Right lobe of liver (tissue), 6 donors: ENCODE measurements around the gene TBCD. TPM values are rescaled to one million over a fixed set of nuclear protein-coding genes. Genes with fewer than 3 reads are reported as not detected.

Experiments
- ATAC-seq, 4 donors: fragments of 200-7000 bp; cut with Tn5 transposase; one replicate each; pipeline ENCODE4 v1.9.1; 2020; ENCODE audit warnings: mild to moderate bottlenecking in 4 of 4, moderate library complexity in 4 of 4
- DNase-seq, 3 donors: peaks; one replicate each; pipeline ENCODE4 v3.0.0-alpha.2; 2020
- H3K27ac ChIP-seq, 3 donors: fragments of 200-600 bp; one replicate each; pipeline ENCODE4 v1.8.0; 2022
- H3K27me3 ChIP-seq, 2 donors: fragments of 200-600 bp; one replicate each; pipeline ENCODE4 v1.8.0; 2022
- H3K36me3 ChIP-seq, 4 donors: fragments of 200-600 bp; sonication (generic) in 1 of 4; one replicate each; pipeline versions ENCODE4 v1.5.1 to v1.8.0; 2017 to 2022; ENCODE audit warnings: control low read depth in 1 of 4
- H3K4me1 ChIP-seq, 4 donors: fragments of 200-600 bp; sonication (generic) in 1 of 4; one replicate each; pipeline versions ENCODE4 v1.5.1 to v1.8.0; 2017 to 2022; ENCODE audit warnings: control low read depth in 1 of 4
- H3K4me3 ChIP-seq, 3 donors: fragments of 200-600 bp; one replicate each; pipeline ENCODE4 v1.8.0; 2022
- H3K9me3 ChIP-seq, 4 donors: fragments of 200-600 bp; sonication (generic) in 1 of 4; one replicate each; pipeline versions ENCODE4 v1.5.1 to v1.8.0; 2017 to 2022; ENCODE audit warnings: control low read depth in 1 of 4
- POLR2A ChIP-seq: fragments of 450-650 bp; IDR thresholded peaks from one replicate; pipeline ENCODE4 v1.6.1; 2017; ENCODE audit warnings: antibody characterized with exemption, mild to moderate bottlenecking
- WGBS: methylation state at CpG from one replicate; pipeline ENCODE4 v1.1.6; 2018; ENCODE audit warnings: low coverage, low lambda C conversion rate; ENCODE audit not compliant: insufficient coverage; ENCODE audit errors: missing lambda C conversion rate; 5-methylcytosine and 5-hydroxymethylcytosine counted together
- intact Hi-C, 2 donors: fragments of 100-400 bp; cut with DNase I; formaldehyde crosslinking; loops; one replicate each; pipeline versions ENCODE4 v1.11.2 to v1.14.1; 2022
- total RNA-seq, 6 experiments: library from RNA; depleted of rRNA in 2 of 6; stranded (reverse); fragments of >200 nt in 2 of 6; fragmentation: NEBNext Ultra II Directional in 3 of 6; extraction: Animal tissue kit (Norgen Biotek cat#: 25700) in 3 of 6; gene quantifications; one replicate each; pipeline versions ENCODE4 v1.1.0 to v1.2.4, GENCODE V29; 2016 to 2023
- TF ChIP-seq, protein P1 (sequence below), 4 donors: fragments of 200-600 bp in 3 of 4; fragments of 450-650 bp in 1 of 4; IDR thresholded peaks; one replicate each; pipeline versions ENCODE4 v1.5.1 to v1.8.0; 2016 to 2022; ENCODE audit warnings: antibody characterized with exemption in 4 of 4, mild to moderate bottlenecking in 2 of 4
- donor health status: DM: no; HTN: yes; CAD: no.
- donor health status: DM: no; HTN: no; CAD: no.
- donor health status: DM: no; HTN: no; CAD: no.
- donor health status: DM: no; HTN: yes; CAD: no.
- donor health status: DM: no; HTN: yes; CAD: no.

The TBCD gene
- total RNA-seq, 6 experiments from 2014 or later, result 28.0 to 55.7 (median 41.3) TPM

DNA sequence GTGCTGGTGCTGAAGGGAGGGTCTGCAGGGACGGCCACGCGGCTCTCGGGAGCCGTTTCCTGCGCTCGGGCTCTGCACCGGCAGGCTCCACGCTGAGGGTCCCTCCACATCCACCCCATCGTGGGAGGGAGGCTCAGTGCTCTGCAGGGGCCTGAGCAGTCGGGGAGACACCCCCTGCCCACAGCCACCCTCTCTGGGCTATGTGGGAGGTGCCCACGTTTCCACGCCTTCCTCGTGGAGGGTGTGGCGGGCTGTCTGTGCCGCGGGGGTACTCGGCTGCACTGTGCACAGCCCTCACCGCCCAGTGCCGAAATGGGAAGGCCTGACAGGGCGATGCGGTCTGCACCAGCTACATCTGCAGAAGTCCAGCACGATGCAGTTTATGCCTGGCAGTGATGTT is 113.4 kb downstream of the TBCD start:
- Histone ChIP-seq H3K27me3 (no peaks in the 10 kb centered on the region), H3K27ac (no peak overlapping the region), H3K4me3 (no peak overlapping the region), H3K9me3 (no peaks in the 10 kb centered on the region), H3K36me3 (peaks cover 0 to under 1% (median 0%) of the 10 kb centered on the region in 4 donors), H3K4me1 (no peaks in the 10 kb centered on the region)
- intact Hi-C loops, result no loop called here
- ATAC-seq, result no peak
- DNase-seq, result no peak
- TF ChIP-seq POLR2A, result no peak
- TF ChIP-seq, protein P1, sequence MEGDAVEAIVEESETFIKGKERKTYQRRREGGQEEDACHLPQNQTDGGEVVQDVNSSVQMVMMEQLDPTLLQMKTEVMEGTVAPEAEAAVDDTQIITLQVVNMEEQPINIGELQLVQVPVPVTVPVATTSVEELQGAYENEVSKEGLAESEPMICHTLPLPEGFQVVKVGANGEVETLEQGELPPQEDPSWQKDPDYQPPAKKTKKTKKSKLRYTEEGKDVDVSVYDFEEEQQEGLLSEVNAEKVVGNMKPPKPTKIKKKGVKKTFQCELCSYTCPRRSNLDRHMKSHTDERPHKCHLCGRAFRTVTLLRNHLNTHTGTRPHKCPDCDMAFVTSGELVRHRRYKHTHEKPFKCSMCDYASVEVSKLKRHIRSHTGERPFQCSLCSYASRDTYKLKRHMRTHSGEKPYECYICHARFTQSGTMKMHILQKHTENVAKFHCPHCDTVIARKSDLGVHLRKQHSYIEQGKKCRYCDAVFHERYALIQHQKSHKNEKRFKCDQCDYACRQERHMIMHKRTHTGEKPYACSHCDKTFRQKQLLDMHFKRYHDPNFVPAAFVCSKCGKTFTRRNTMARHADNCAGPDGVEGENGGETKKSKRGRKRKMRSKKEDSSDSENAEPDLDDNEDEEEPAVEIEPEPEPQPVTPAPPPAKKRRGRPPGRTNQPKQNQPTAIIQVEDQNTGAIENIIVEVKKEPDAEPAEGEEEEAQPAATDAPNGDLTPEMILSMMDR (IDR thresholded peaks at IDR 0.05), result no peak
- no CpG with 5 or more reads among the region's 23 CpGs for WGBS

DNA sequence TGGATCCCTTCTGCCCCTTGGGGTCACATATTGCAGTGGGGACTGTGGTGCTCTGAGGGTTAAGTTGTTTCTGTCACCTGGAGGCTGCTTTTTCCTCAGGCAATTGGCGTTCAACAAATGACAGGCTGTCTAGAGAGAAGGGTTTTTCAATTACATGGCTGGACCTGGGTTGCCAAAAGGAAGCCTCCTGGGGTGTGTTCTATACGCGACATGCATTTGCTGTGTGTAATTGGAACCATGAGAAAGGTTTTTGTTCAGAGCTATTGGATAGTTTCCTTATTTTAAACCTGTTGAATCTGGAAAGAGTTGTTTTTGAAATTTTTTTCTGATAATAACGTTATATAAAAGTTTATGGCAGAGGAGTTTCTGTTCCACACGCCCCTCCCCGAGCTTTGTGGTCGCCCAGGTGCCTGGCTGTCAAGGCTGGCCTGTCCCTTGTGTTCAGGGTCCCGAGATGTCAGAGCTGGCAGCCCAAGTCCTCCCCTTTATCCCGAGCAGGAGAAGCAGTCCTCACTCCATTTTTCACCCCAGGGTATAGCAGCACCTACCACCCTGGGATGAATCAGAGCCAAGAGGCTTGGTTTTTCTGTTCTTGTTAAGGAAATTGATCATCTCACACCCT is 114.0 kb downstream of the TBCD start:
- no peaks in the 10 kb centered on the region for H3K4me1 ChIP-seq
- 73% methylated on average over 4 of the region's 9 CpGs for WGBS
- H3K4me3 ChIP-seq, result no peak overlapping the region
- no peaks in the 10 kb centered on the region for H3K9me3 ChIP-seq
- no peak for DNase-seq
- peaks cover 0 to 7% (median 1%) of the 10 kb centered on the region in 4 donors for H3K36me3 ChIP-seq
- no peak overlapping the region for H3K27ac ChIP-seq
- no peak for ATAC-seq
- intact Hi-C loops, result no loop called here
- H3K27me3 ChIP-seq, result no peaks in the 10 kb centered on the region
- TF ChIP-seq, protein P1 (IDR thresholded peaks at IDR 0.05), result no peak
- no peak for TF ChIP-seq POLR2A

GRCh38 chr17:82866590-82867191 is 114.8 kb downstream of the TBCD start:
- no peaks in the 10 kb centered on the region for H3K9me3 ChIP-seq
- H3K4me1 ChIP-seq, result no peaks in the 10 kb centered on the region
- no peak for DNase-seq
- peaks cover 0 to 14% (median 1%) of the 10 kb centered on the region in 4 donors for H3K36me3 ChIP-seq
- TF ChIP-seq, protein P1 (IDR thresholded peaks at IDR 0.05), result no peak
- TF ChIP-seq POLR2A, result no peak
- 100% methylated on average over 1 of the region's 11 CpGs for WGBS
- no peaks in the 10 kb centered on the region for H3K27me3 ChIP-seq
- H3K4me3 ChIP-seq, result no peak overlapping the region
- ATAC-seq, result peak in 2 of 4 donors; percentile 15 to 29
- no peak overlapping the region for H3K27ac ChIP-seq
- intact Hi-C loops, result no loop called here

GRCh38 chr17:82867763-82868325 is 116.0 kb downstream of the TBCD start:
- peak in 1 of 3 donors; percentile 41 for DNase-seq
- TF ChIP-seq POLR2A, result no peak
- TF ChIP-seq, protein P1 (IDR thresholded peaks at IDR 0.05), result no peak
- no peaks in the 10 kb centered on the region for H3K9me3 ChIP-seq
- WGBS, result 97% methylated on average over 8 of the region's 18 CpGs
- no peak for ATAC-seq
- no peaks in the 10 kb centered on the region for H3K4me1 ChIP-seq
- no peak overlapping the region for H3K27ac ChIP-seq
- peaks cover 0 to 14% (median 1%) of the 10 kb centered on the region in 4 donors for H3K36me3 ChIP-seq
- H3K27me3 ChIP-seq, result no peaks in the 10 kb centered on the region
- intact Hi-C loops, result no loop called here
- no peak overlapping the region for H3K4me3 ChIP-seq
